Trophoblast cell (in vitro differentiated cells and primary cell): Measurements from ENCODE around the gene DAZAP1.
A peak's percentile ranks its signal among the peaks of the same experiment; 100 is the strongest.

Source experiments
- DNase-seq, 2 donors: peaks; one replicate each; pipeline ENCODE4 v3.0.0-alpha.2; 2016
- H2AFZ ChIP-seq: 2 replicates; pipeline ENCODE4 v1.6.1; 2013; ENCODE audit warnings: low read length, moderate library complexity, mild to moderate bottlenecking; ENCODE audit not compliant: insufficient read depth, poor library complexity
- H2AK5ac ChIP-seq: 2 replicates; pipeline ENCODE4 v1.6.1; 2013; ENCODE audit warnings: mild to moderate bottlenecking, low read length
- H2BK120ac ChIP-seq: 2 replicates; pipeline ENCODE4 v1.6.1; 2013; ENCODE audit warnings: low read length, mild to moderate bottlenecking, moderate library complexity; ENCODE audit not compliant: insufficient read depth, poor library complexity
- H2BK12ac ChIP-seq: 2 replicates; pipeline ENCODE4 v1.6.1; 2013; ENCODE audit warnings: mild to moderate bottlenecking, low read length, moderate library complexity
- H2BK5ac ChIP-seq: 2 replicates; pipeline ENCODE4 v1.6.1; 2013; ENCODE audit warnings: low read length, low read depth, moderate library complexity, mild to moderate bottlenecking; ENCODE audit not compliant: poor library complexity
- H3K14ac ChIP-seq: 2 replicates; pipeline ENCODE4 v1.6.1; 2013; ENCODE audit warnings: mild to moderate bottlenecking, low read length
- H3K18ac ChIP-seq: 2 replicates; pipeline ENCODE4 v1.6.1; 2013; ENCODE audit warnings: mild to moderate bottlenecking, low read length
- H3K23ac ChIP-seq: 2 replicates; pipeline ENCODE4 v1.6.1; 2013; ENCODE audit warnings: low read length
- H3K27ac ChIP-seq: 2 replicates; pipeline ENCODE4 v1.5.1; 2013; ENCODE audit warnings: low read depth, mild to moderate bottlenecking, inconsistent platforms, low read length, moderate library complexity
- H3K27me3 ChIP-seq: 2 replicates; pipeline ENCODE4 v1.6.1; 2013; ENCODE audit warnings: inconsistent platforms, mild to moderate bottlenecking, low read length, moderate library complexity; ENCODE audit not compliant: insufficient read depth
- H3K36me3 ChIP-seq, 2 experiments: 1 replicate in 1 of 2; 2 replicates in 1 of 2; pipeline ENCODE4 v1.6.1; 2013; ENCODE audit warnings: low read length in 2 of 2, mild to moderate bottlenecking in 2 of 2, moderate library complexity in 1 of 2; ENCODE audit not compliant: insufficient read depth in 2 of 2, control insufficient read depth in 1 of 2
- H3K4ac ChIP-seq: 2 replicates; pipeline ENCODE4 v1.6.1; 2013; ENCODE audit warnings: low read depth, mild to moderate bottlenecking, low read length, moderate library complexity
- H3K4me1 ChIP-seq, 2 experiments: 1 replicate in 1 of 2; 2 replicates in 1 of 2; pipeline ENCODE4 v1.6.1; 2013; ENCODE audit warnings: low read length in 2 of 2, mild to moderate bottlenecking in 2 of 2, moderate library complexity in 1 of 2; ENCODE audit not compliant: insufficient read depth in 2 of 2, control insufficient read depth in 1 of 2
- H3K4me2 ChIP-seq: 2 replicates; pipeline ENCODE4 v1.6.1; 2013; ENCODE audit warnings: inconsistent platforms, mild to moderate bottlenecking, low read length, moderate library complexity
- H3K4me3 ChIP-seq: 2 replicates; pipeline ENCODE4 v1.5.1; 2013; ENCODE audit warnings: mild to moderate bottlenecking, low read depth, low read length, inconsistent platforms
- H3K79me1 ChIP-seq: one replicate; pipeline ENCODE4 v1.6.1; 2013; ENCODE audit warnings: low read length
- H3K79me2 ChIP-seq: 2 replicates; pipeline ENCODE4 v1.6.1; 2013; ENCODE audit warnings: low read length, mild to moderate bottlenecking; ENCODE audit not compliant: control insufficient read depth, insufficient read depth, poor library complexity
- H3K9ac ChIP-seq: 2 replicates; pipeline ENCODE4 v1.6.1; 2013; ENCODE audit warnings: mild to moderate bottlenecking, low read length
- H3K9me3 ChIP-seq: 2 replicates; pipeline ENCODE4 v1.6.1; 2013; ENCODE audit warnings: low read depth, mild to moderate bottlenecking, control low read depth, inconsistent platforms, low read length; ENCODE audit not compliant: insufficient read depth
- H4K12ac ChIP-seq: 2 replicates; pipeline ENCODE4 v1.6.1; 2013; ENCODE audit warnings: low read depth, mild to moderate bottlenecking, low read length, moderate library complexity
- H4K8ac ChIP-seq: 2 replicates; pipeline ENCODE4 v1.6.1; 2013; ENCODE audit warnings: low read depth, mild to moderate bottlenecking, low read length, moderate library complexity
- H4K91ac ChIP-seq: one replicate; pipeline ENCODE4 v1.6.1; 2013; ENCODE audit warnings: low read depth, mild to moderate bottlenecking, low read length, moderate library complexity
- WGBS: extraction: QIAGEN DNeasy Blood & Tissue Kit; methylation state at CpG from one replicate; pipeline ENCODE4 v1.1.7; 2013; ENCODE audit warnings: missing lambda C conversion rate; ENCODE audit not compliant: insufficient read length, insufficient coverage; ENCODE audit errors: extremely low coverage; 5-methylcytosine and 5-hydroxymethylcytosine counted together

The DAZAP1 gene

GRCh38 chr19:1399745-1400144 lies 7.6 kb upstream of the DAZAP1 start:
- Histone ChIP-seq H3K9me3 (peaks cover 5% of the 10 kb centered on the region), H3K4ac (no peak overlapping the region), H2AK5ac (no peak overlapping the region), H3K14ac (no peak overlapping the region), H3K18ac (no peak overlapping the region), H4K8ac (no peak overlapping the region), H4K12ac (no peak overlapping the region), H3K27me3 (no peaks in the 10 kb centered on the region), H3K4me3 (no peak overlapping the region), H2BK12ac (no peak overlapping the region), H3K27ac (no peak overlapping the region), H2BK5ac (no peak overlapping the region), H3K36me3 (peaks cover 3% of the 10 kb centered on the region in 2 experiments), H2AFZ (no peak overlapping the region), H3K79me1 (peaks cover 8% of the 10 kb centered on the region), H3K4me1 (peaks cover 6% of the 10 kb centered on the region in 2 experiments), H4K91ac (no peak overlapping the region), H3K9ac (no peak overlapping the region), H2BK120ac (no peak overlapping the region), H3K23ac (no peak overlapping the region), H3K4me2 (no peak overlapping the region), H3K79me2 (peaks cover 6% of the 10 kb centered on the region)
- WGBS, result no CpG with 5 or more reads among the region's 15 CpGs
- DNase-seq, result no peak

DNA sequence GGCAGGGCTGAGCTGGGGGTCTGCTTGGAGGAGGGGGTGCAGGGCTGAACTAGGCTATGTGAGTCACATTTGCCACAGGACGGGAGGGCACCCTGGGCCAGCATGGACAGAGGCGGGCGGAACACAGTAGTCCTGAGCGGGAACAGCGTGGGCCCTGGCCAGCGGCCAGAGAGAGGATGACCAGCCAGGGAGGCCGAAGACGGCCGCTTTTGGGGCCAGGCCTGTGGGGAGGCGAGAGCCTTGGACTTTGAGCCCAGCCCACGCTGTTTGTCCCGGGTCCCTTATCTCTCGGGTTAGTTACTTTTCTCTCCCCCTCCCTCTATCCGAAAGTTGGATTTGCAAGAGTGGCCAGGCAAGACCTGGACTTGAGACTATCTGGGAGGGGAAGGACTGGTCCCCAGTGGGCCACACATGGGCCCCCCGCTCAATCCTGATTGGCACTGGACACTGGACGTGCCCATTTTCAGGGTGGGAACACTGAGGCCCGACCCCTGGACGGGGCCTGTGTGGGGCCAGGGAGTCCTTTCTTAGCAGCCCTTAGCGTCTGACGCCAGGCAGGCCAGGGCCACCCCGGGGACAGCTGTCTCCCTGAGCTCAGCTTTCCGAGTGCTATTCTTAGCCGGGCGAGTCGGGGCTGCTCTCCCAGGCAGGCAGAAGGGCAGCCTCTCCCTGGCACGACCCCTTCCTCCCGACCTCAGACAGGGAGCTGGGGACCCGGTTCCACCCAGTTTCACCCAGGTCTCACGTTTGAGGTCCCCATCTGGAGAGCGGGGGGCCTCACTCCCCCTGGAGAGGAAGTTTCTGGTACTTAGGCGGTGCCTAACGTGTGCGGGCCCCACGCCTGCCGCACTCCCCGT lies 6.9 kb upstream of the DAZAP1 start:
- Histone ChIP-seq H2BK120ac (peak overlapping the region; percentile 54), H3K14ac (peak overlapping the region; percentile 96), H3K27me3 (no peaks in the 10 kb centered on the region), H3K36me3 (no peaks in the 10 kb centered on the region), H3K23ac (no peak overlapping the region), H3K4me1 (peaks cover 6% of the 10 kb centered on the region in 2 experiments), H2AFZ (peak overlapping the region; percentile 99), H4K8ac (peak overlapping the region; percentile 85), H3K27ac (no peak overlapping the region), H2BK12ac (no peak overlapping the region), H4K12ac (peak overlapping the region; percentile 96), H3K9me3 (peaks cover 5% of the 10 kb centered on the region), H3K9ac (peak overlapping the region; percentile 59), H3K4ac (peak overlapping the region; percentile 56), H3K79me2 (peaks cover 6% of the 10 kb centered on the region), H3K79me1 (peaks cover 8% of the 10 kb centered on the region), H3K4me3 (peak overlapping the region; percentile 81), H2AK5ac (peak overlapping the region; percentile 86), H2BK5ac (no peak overlapping the region), H3K18ac (peak overlapping the region; percentile 93), H4K91ac (peak overlapping the region; percentile 94), H3K4me2 (peak overlapping the region; percentile 82)
- peak in 1 of 2 donors; percentile 24 for DNase-seq
- WGBS, result no CpG with 5 or more reads among the region's 36 CpGs

- Histone ChIP-seq H4K8ac (peak within 1 kb of the TSS; percentile 93), H2AFZ (peak within 1 kb of the TSS; percentile 99), H3K23ac (no peak within 1 kb of the TSS), H3K14ac (peak within 1 kb of the TSS; percentile 96), H3K4me2 (peak within 1 kb of the TSS; percentile 82), H2BK5ac (peak within 1 kb of the TSS; percentile 46), H3K4ac (peak within 1 kb of the TSS; percentile 66), H3K79me2 (peaks cover 6% of the 10 kb centered on the region), H4K12ac (peak within 1 kb of the TSS; percentile 96), H3K9me3 (peaks cover 5% of the 10 kb centered on the region), H2AK5ac (peak within 1 kb of the TSS; percentile 86), H3K36me3 (no peaks in the 10 kb centered on the region), H3K18ac (peak within 1 kb of the TSS; percentile 93), H4K91ac (peak within 1 kb of the TSS; percentile 94), H3K79me1 (peaks cover 8% of the 10 kb centered on the region), H3K27me3 (no peaks in the 10 kb centered on the region), H3K4me1 (peaks cover 6 to 8% of the 10 kb centered on the region in 2 experiments), H3K27ac (no peak within 1 kb of the TSS), H3K4me3 (peak within 1 kb of the TSS; percentile 81), H2BK12ac (peak within 1 kb of the TSS; percentile 28), H2BK120ac (peak within 1 kb of the TSS; percentile 87), H3K9ac (peak within 1 kb of the TSS; percentile 59)
- WGBS, result no CpG with 5 or more reads among the region's 87 CpGs
- DNase-seq, result peak in 1 of 2 donors; percentile 37
These were observed 6.1 kb upstream of the DAZAP1 start, which contains the start of gene GAMT for GRCh38 chr19:1401138-1401888. GAMT (minus strand) TSS chr19:1401542; CDS start chr19:1401476, 66 bp downstream.

GRCh38 chr19:1401889-1402217 lies 5.5 kb upstream of the DAZAP1 start:
- peak overlapping the region; percentile 61 for H4K91ac ChIP-seq
- H4K12ac ChIP-seq, result no peak overlapping the region
- WGBS, result no CpG with 5 or more reads among the region's 11 CpGs

More at GRCh38 chr19:1401889-1402217, 5.5 kb upstream of the DAZAP1 start:
- Histone ChIP-seq H3K27ac (no peak overlapping the region), H3K4me2 (peak overlapping the region; percentile 82), H3K4me3 (no peak overlapping the region), H3K79me2 (peaks cover 6% of the 10 kb centered on the region), H2BK12ac (no peak overlapping the region), H2AFZ (peak overlapping the region; percentile 99), H3K23ac (no peak overlapping the region), H3K27me3 (no peaks in the 10 kb centered on the region), H2BK120ac (no peak overlapping the region), H2BK5ac (no peak overlapping the region), H3K36me3 (no peaks in the 10 kb centered on the region), H3K4me1 (peaks cover 9 to 11% of the 10 kb centered on the region in 2 experiments), H3K14ac (no peak overlapping the region), H4K8ac (peak overlapping the region; percentile 93), H3K18ac (no peak overlapping the region), H3K9ac (no peak overlapping the region), H3K4ac (no peak overlapping the region), H2AK5ac (no peak overlapping the region), H3K9me3 (peaks cover 5% of the 10 kb centered on the region), H3K79me1 (peaks cover 8% of the 10 kb centered on the region)
- DNase-seq, result no peak
